Caco-2 (cell line): ENCODE measurements around the gene SERINC3. TPM values are rescaled to one million over a fixed set of nuclear protein-coding genes. Genes with fewer than 3 reads are reported as not detected.

ENCODE experiments used
- BruUV-seq: library from RNA; stranded (reverse); fragments of 400-500 nt; replicated peaks from 2 replicates; lab custom pipeline; 2021; lab: Mats Ljungman, UMichigan
- CTCF ChIA-PET: fragments of 300-600 bp; sonication (Branson Sonifier 250); formaldehyde crosslinking; loops from one replicate; lab custom pipeline; 2022; ENCODE audit warnings: antibody characterized with exemption; lab: Charles Lee
- POLR2A ChIA-PET: fragments of 300-600 bp; sonication (Branson Sonifier 250); formaldehyde crosslinking; loops from one replicate; lab custom pipeline; 2022; ENCODE audit warnings: antibody characterized with exemption; lab: Charles Lee
- DNase-seq, 2 experiments: peaks; one replicate each; pipeline versions ENCODE4 v3.0.0 to v3.0.0-alpha.2; 2020 to 2022
- H3K27me3 ChIP-seq: replicated peaks from 2 replicates; pipeline ENCODE4 v1.6.0; 2011; ENCODE audit warnings: low read length; ENCODE audit not compliant: control insufficient read depth, insufficient read depth
- H3K36me3 ChIP-seq: 2 replicates; pipeline ENCODE4 v1.5.1; 2011; ENCODE audit warnings: low read length; ENCODE audit not compliant: control insufficient read depth, insufficient read depth
- H3K4me1 ChIP-seq: fragments of 250-450 bp; sonication (Bioruptor Pico); 2 replicates; pipeline ENCODE4 v1.5.1; 2020; ENCODE audit warnings: mild to moderate bottlenecking
- H3K4me3 ChIP-seq: 2 replicates; pipeline ENCODE4 v1.5.1; 2011; ENCODE audit warnings: low read depth, mild to moderate bottlenecking, control low read depth, low read length
- H3K9me3 ChIP-seq: fragments of 250-450 bp; sonication (Bioruptor Pico); 2 replicates; pipeline ENCODE4 v1.5.1; 2020; ENCODE audit warnings: mild to moderate bottlenecking, moderate library complexity
- H3K27ac Mint-ChIP-seq: one replicate; pipeline ENCODE4 v1.8.0; 2022; ENCODE audit warnings: mixed read lengths; ENCODE audit not compliant: unreplicated experiment
- H3K27me3 Mint-ChIP-seq: one replicate; pipeline ENCODE4 v1.8.0; 2022; ENCODE audit warnings: mixed read lengths; ENCODE audit not compliant: insufficient read depth, unreplicated experiment
- H3K36me3 Mint-ChIP-seq: one replicate; pipeline ENCODE4 v1.8.0; 2022; ENCODE audit warnings: mild to moderate bottlenecking, mixed read lengths; ENCODE audit not compliant: insufficient read depth, unreplicated experiment
- H3K4me1 Mint-ChIP-seq: one replicate; pipeline ENCODE4 v1.8.0; 2022; ENCODE audit warnings: low read depth, mixed read lengths; ENCODE audit not compliant: unreplicated experiment
- H3K4me3 Mint-ChIP-seq: one replicate; pipeline ENCODE4 v1.8.0; 2022; ENCODE audit warnings: mild to moderate bottlenecking, moderate library complexity, mixed read lengths; ENCODE audit not compliant: unreplicated experiment
- H3K9me3 Mint-ChIP-seq: one replicate; pipeline ENCODE4 v1.8.0; 2022; ENCODE audit warnings: mixed read lengths; ENCODE audit not compliant: unreplicated experiment
- intact Hi-C: fragments of 100-400 bp; cut with micrococcal nuclease; formaldehyde crosslinking; loops from one replicate; pipeline ENCODE4 v1.10.0; 2022; ENCODE audit not compliant: unreplicated experiment
- total RNA-seq: library from RNA; stranded (reverse); gene quantifications from 2 replicates; pipeline ENCODE4 v1.2.3, GENCODE V29; 2022
- TF ChIP-seq, protein P1 (sequence below), 2 experiments: fragments of 200-600 bp in 1 of 2; IDR thresholded peaks; 1 replicate in 1 of 2; 2 replicates in 1 of 2; pipeline versions ENCODE4 v1.5.1 to v1.8.0; 2011 to 2022; ENCODE audit warnings: antibody characterized with exemption in 1 of 2, control low read depth in 1 of 2, inconsistent platforms in 1 of 2, low read depth in 1 of 2, low read length in 1 of 2, mild to moderate bottlenecking in 1 of 2, moderate library complexity in 1 of 2; ENCODE audit not compliant: insufficient read depth in 1 of 2, severe bottlenecking in 1 of 2, unreplicated experiment in 1 of 2

The SERINC3 gene
- total RNA-seq, 1 experiment from 2014 or later, result 185 TPM

DNA sequence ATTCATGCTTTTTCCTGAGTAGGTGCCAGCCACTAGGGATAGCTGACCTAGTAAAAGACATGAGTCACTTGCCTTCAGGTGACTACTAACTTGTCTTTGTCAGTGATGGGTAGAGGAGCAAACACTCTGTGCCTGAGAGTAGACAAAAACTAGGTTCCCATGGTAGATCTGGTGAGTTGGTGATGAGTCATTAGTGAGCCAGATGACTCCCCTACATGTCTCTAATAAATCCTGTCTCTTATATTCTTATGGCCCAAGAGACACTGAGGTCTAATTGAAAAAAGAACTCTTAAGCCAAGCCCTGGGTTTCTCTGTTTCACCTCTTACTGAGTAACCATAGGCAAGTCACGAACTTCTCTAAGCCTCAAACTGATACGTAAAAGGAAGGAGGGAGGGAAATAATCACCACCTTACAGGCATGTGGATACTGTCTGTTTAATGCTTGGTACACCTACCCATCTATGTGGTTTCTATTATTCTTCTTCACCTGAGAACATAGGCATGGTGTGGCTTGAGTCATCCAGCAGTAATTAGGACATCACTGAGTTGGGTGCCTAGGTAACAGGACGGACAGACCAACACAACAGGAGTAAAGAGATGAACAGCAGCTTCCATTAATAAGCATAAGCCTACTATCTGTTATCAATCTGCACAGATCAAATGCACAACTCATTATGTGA lies 25.9 kb downstream of the SERINC3 start:
- Histone ChIP-seq H3K4me1 (peaks cover 8% of the 10 kb centered on the region), H3K9me3 (no peaks in the 10 kb centered on the region), H3K36me3 (peaks cover 11% of the 10 kb centered on the region), H3K27me3 (no peaks in the 10 kb centered on the region), H3K4me3 (no peak overlapping the region)
- Mint-ChIP-seq H3K27me3 (no peaks in the 10 kb centered on the region), H3K4me3 (no peak overlapping the region), H3K9me3 (no peaks in the 10 kb centered on the region), H3K36me3 (peaks cover 84% of the 10 kb centered on the region), H3K4me1 (no peaks in the 10 kb centered on the region), H3K27ac (no peak overlapping the region)
- no peak for DNase-seq
- BruUV-seq, result no TSS peak
- POLR2A ChIA-PET, result interaction anchor here (0.8 kb wide), 1 partner anchor 8 kb away, joined by 3 read pairs; no protein-coding TSS in a partner anchor
- TF ChIP-seq, protein P1, sequence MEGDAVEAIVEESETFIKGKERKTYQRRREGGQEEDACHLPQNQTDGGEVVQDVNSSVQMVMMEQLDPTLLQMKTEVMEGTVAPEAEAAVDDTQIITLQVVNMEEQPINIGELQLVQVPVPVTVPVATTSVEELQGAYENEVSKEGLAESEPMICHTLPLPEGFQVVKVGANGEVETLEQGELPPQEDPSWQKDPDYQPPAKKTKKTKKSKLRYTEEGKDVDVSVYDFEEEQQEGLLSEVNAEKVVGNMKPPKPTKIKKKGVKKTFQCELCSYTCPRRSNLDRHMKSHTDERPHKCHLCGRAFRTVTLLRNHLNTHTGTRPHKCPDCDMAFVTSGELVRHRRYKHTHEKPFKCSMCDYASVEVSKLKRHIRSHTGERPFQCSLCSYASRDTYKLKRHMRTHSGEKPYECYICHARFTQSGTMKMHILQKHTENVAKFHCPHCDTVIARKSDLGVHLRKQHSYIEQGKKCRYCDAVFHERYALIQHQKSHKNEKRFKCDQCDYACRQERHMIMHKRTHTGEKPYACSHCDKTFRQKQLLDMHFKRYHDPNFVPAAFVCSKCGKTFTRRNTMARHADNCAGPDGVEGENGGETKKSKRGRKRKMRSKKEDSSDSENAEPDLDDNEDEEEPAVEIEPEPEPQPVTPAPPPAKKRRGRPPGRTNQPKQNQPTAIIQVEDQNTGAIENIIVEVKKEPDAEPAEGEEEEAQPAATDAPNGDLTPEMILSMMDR (IDR thresholded peaks at IDR 0.05; ENCODE audit: insufficient read depth in 1 of 2, low read depth in 1 of 2, low read length in 1 of 2, severe bottlenecking in 1 of 2, unreplicated experiment in 1 of 2), result no peak
- CTCF ChIA-PET, result interaction anchor here (0.6 to 1.7 kb wide), 3 partner anchors 8 to 963 kb away, joined by 3 to 5 read pairs (median 3); no protein-coding TSS in a partner anchor
- intact Hi-C loops, result no loop called here

DNA sequence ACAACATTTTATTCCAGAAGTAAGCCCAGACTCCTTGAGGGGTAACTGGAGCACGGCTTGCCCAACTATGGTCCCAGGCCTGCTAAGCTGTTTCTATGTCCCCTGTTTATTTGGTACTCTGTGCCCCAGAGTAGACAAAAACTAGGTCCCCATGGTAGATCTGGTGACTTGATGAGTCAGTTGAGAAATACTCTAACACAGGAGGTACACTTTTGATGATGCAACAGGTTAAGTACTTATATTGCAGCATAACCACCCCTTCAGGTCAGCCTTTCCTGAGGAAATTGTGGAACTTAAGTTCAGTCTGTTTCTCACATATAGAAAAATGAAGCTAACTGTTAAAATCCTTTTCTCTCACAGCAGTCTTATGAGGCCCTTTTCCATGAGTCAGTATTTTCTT lies 26.6 kb downstream of the SERINC3 start:
- peak in 1 of 2 experiments; percentile 40 for DNase-seq
- Mint-ChIP-seq H3K27ac (no peak overlapping the region), H3K9me3 (no peaks in the 10 kb centered on the region), H3K4me1 (no peaks in the 10 kb centered on the region), H3K36me3 (peaks cover 84% of the 10 kb centered on the region), H3K27me3 (no peaks in the 10 kb centered on the region), H3K4me3 (no peak overlapping the region)
- intact Hi-C loops, result no loop called here
- ChIA-PET POLR2A (interaction anchor here (0.8 kb wide), 1 partner anchor 9 kb away, joined by 3 read pairs; no protein-coding TSS in a partner anchor), CTCF (interaction anchor here (0.6 to 2.3 kb wide), 6 partner anchors 9 to 962 kb away, joined by 3 to 6 read pairs (median 3); no protein-coding TSS in a partner anchor)
- H3K4me1 ChIP-seq, result peaks cover 8% of the 10 kb centered on the region
- H3K27me3 ChIP-seq, result no peaks in the 10 kb centered on the region
- peaks cover 8% of the 10 kb centered on the region for H3K36me3 ChIP-seq
- TF ChIP-seq, protein P1 (IDR thresholded peaks at IDR 0.05; ENCODE audit: insufficient read depth in 1 of 2, low read depth in 1 of 2, low read length in 1 of 2, severe bottlenecking in 1 of 2, unreplicated experiment in 1 of 2), result no peak
- BruUV-seq, result no TSS peak
- H3K9me3 ChIP-seq, result no peaks in the 10 kb centered on the region
- no peak overlapping the region for H3K4me3 ChIP-seq

DNA sequence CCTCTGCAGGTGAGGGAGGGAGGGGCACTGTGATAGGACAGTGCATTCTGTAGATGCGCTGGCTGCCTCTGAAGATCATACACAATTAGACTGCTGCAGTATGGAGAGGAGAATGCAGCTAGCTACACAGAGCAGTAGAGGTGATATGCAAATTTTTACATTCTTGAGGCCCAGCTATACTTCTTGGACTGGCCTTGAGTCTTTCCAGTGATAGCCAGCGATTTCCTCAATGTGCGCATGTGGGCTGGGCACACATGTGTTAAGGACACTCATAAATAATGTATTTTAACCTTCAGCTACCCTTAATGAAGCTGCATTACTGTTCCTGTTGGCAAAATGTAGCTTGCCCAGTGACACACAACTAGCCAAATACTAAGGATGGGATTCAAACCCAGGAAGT lies 27.2 kb downstream of the SERINC3 start:
- intact Hi-C loops, result no loop called here
- Mint-ChIP-seq H3K4me1 (no peaks in the 10 kb centered on the region), H3K9me3 (no peaks in the 10 kb centered on the region), H3K27ac (no peak overlapping the region), H3K27me3 (no peaks in the 10 kb centered on the region), H3K36me3 (peaks cover 87% of the 10 kb centered on the region), H3K4me3 (no peak overlapping the region)
- ChIA-PET POLR2A (no interaction called here), CTCF (interaction anchor here (0.7 to 2.3 kb wide), 4 partner anchors 9 to 189 kb away, joined by 3 to 6 read pairs (median 4); no protein-coding TSS in a partner anchor)
- H3K36me3 ChIP-seq, result peaks cover 6% of the 10 kb centered on the region; the same call in 1 of the 2 replicates
- H3K9me3 ChIP-seq, result no peaks in the 10 kb centered on the region
- TF ChIP-seq, protein P1 (IDR thresholded peaks at IDR 0.05; ENCODE audit: insufficient read depth in 1 of 2, low read depth in 1 of 2, low read length in 1 of 2, severe bottlenecking in 1 of 2, unreplicated experiment in 1 of 2), result no peak
- no peak overlapping the region for H3K4me3 ChIP-seq
- no peak for DNase-seq
- no TSS peak for BruUV-seq
- H3K4me1 ChIP-seq, result peaks cover 8% of the 10 kb centered on the region
- no peaks in the 10 kb centered on the region for H3K27me3 ChIP-seq
